HCT116 (cell line): Measurements from ENCODE around the gene DNAJB13. TPM values are rescaled to one million over a fixed set of nuclear protein-coding genes. Genes with fewer than 3 reads are reported as not detected.

Experiments
- ATAC-seq: fragments of 200-7000 bp; cut with Tn5 transposase; 2 replicates; pipeline ENCODE4 v1.9.1; 2020; ENCODE audit warnings: mild to moderate bottlenecking, moderate library complexity
- Bru-seq: library from RNA; stranded (reverse); fragments of 400-500 nt; gene quantifications from one replicate; lab custom pipeline; 2021; lab: Mats Ljungman, UMichigan
- BruChase-seq, 2 experiments: library from RNA; stranded (reverse); fragments of 400-500 nt; gene quantifications; one replicate each; lab custom pipeline; 2021; lab: Mats Ljungman, UMichigan
- BruUV-seq: library from RNA; stranded (reverse); fragments of 400-500 nt; replicated peaks from 2 replicates; lab custom pipeline; 2021; lab: Mats Ljungman, UMichigan
- CTCF ChIA-PET: fragments of 300-600 bp; sonication (Branson Sonifier 250); formaldehyde crosslinking; loops from one replicate; lab custom pipeline; 2021; ENCODE audit warnings: antibody characterized with exemption; lab: Charles Lee
- POLR2A ChIA-PET: fragments of 300-600, 350-600 bp; sonication (Branson Sonifier 250); formaldehyde crosslinking; loops from one replicate; lab custom pipeline; 2021; ENCODE audit warnings: antibody characterized with exemption; lab: Charles Lee
- RAD21 ChIA-PET, 2 experiments: fragments of 300-600 bp; sonication (Branson Sonifier 250); formaldehyde crosslinking; loops; one replicate each; lab custom pipeline; 2023; ENCODE audit warnings: low total read pairs in 2 of 2; ENCODE audit not compliant: uncharacterized antibody in 2 of 2, unreplicated experiment in 2 of 2, low non-redundant PET in 1 of 2; lab: Charles Lee
- DNase-seq: peaks from one replicate; pipeline ENCODE4 v3.0.0-alpha.2; 2010; ENCODE audit warnings: low read depth, low spot score
- H2AFZ ChIP-seq: fragments of 200-600 bp; shearing (Covaris generic), sonication (generic); 2 replicates; pipeline ENCODE4 v1.6.1; 2017; ENCODE audit warnings: low read depth, mixed run types, mixed read lengths, antibody characterized with exemption, low read length; ENCODE audit not compliant: poor library complexity, severe bottlenecking
- H3K27ac ChIP-seq: 2 replicates; pipeline ENCODE4 v1.5.1; 2012; ENCODE audit warnings: low read depth, low read length
- H3K27me3 ChIP-seq: fragments of 200-600 bp; sonication (generic); 2 replicates; pipeline ENCODE4 v1.6.1; 2016; ENCODE audit warnings: mixed run types, low read length, mixed read lengths; ENCODE audit not compliant: insufficient read depth
- H3K36me3 ChIP-seq, 2 experiments: fragments of 200-500 bp in 1 of 2; fragments of 200-600 bp in 1 of 2; sonication (Bioruptor generic) in 1 of 2; sonication (generic) in 1 of 2; 2 replicates each; pipeline versions ENCODE4 v1.5.1 to v1.6.1; 2014 to 2016; ENCODE audit warnings: low read length in 2 of 2, inconsistent platforms in 1 of 2, mixed read lengths in 1 of 2, mixed run types in 1 of 2; ENCODE audit not compliant: insufficient read depth in 2 of 2, control insufficient read depth in 1 of 2
- H3K4me1 ChIP-seq, 2 experiments: fragments of 200-600 bp in 1 of 2; sonication (generic) in 1 of 2; 2 replicates each; pipeline versions ENCODE4 v1.5.1 to v1.6.1; 2012 to 2017; ENCODE audit warnings: low read length in 2 of 2, inconsistent platforms in 1 of 2, mild to moderate bottlenecking in 1 of 2, mixed read lengths in 1 of 2, mixed run types in 1 of 2, moderate library complexity in 1 of 2; ENCODE audit not compliant: insufficient read depth in 2 of 2, control insufficient read depth in 1 of 2
- H3K4me2 ChIP-seq: fragments of 200-600 bp; sonication (generic); 2 replicates; pipeline ENCODE4 v1.6.1; 2017; ENCODE audit warnings: mixed run types, low read length, mixed read lengths
- H3K4me3 ChIP-seq, 2 experiments: fragments of 200-600 bp in 1 of 2; sonication (generic) in 1 of 2; replicated peaks in 1 of 2; 2 replicates each; pipeline ENCODE4 v1.5.1; 2011 to 2016; ENCODE audit warnings: low read length in 2 of 2, control low read depth in 1 of 2, low read depth in 1 of 2, mild to moderate bottlenecking in 1 of 2, mixed read lengths in 1 of 2, mixed run types in 1 of 2
- H3K79me2 ChIP-seq: fragments of 200-600 bp; sonication (generic); 2 replicates; pipeline ENCODE4 v1.6.1; 2017; ENCODE audit warnings: mild to moderate bottlenecking, mixed run types, low read length, moderate library complexity, mixed read lengths; ENCODE audit not compliant: insufficient read depth
- H3K9ac ChIP-seq: fragments of 200-600 bp; sonication (generic); 2 replicates; pipeline ENCODE4 v1.6.1; 2016; ENCODE audit warnings: low read length, mixed read lengths
- H3K9me2 ChIP-seq: fragments of 200-600 bp; sonication (generic), shearing (Covaris generic); 2 replicates; pipeline ENCODE4 v1.6.1; 2017; ENCODE audit warnings: mixed run types, mild to moderate bottlenecking, moderate library complexity; ENCODE audit not compliant: insufficient read depth
- H3K9me3 ChIP-seq, 2 experiments: fragments of 200-500 bp in 1 of 2; fragments of 200-600 bp in 1 of 2; sonication (Bioruptor generic) in 1 of 2; sonication (generic) in 1 of 2; 2 replicates each; pipeline ENCODE4 v1.6.1; 2014 to 2017; ENCODE audit warnings: low read length in 2 of 2, mixed read lengths in 2 of 2, inconsistent platforms in 1 of 2, low read depth in 1 of 2, mild to moderate bottlenecking in 1 of 2, mixed run types in 1 of 2, moderate library complexity in 1 of 2; ENCODE audit not compliant: control insufficient read depth in 1 of 2, insufficient read depth in 1 of 2
- H4K20me1 ChIP-seq: fragments of 200-600 bp; sonication (generic), shearing (Covaris generic); 2 replicates; pipeline ENCODE4 v1.6.1; 2017; ENCODE audit warnings: mixed run types, mild to moderate bottlenecking, moderate library complexity; ENCODE audit not compliant: insufficient read depth
- CBX3 ChIP-seq: IDR thresholded peaks from 2 replicates; pipeline ENCODE4 v1.6.1; 2012; ENCODE audit warnings: low read depth
- CEBPB ChIP-seq: IDR thresholded peaks from 2 replicates; pipeline ENCODE4 v1.6.1; 2012; ENCODE audit warnings: low read depth
- ELF1 ChIP-seq: IDR thresholded peaks from 2 replicates; pipeline ENCODE4 v1.6.1; 2012; ENCODE audit warnings: low read depth, borderline replicate concordance
- POLR2A ChIP-seq: IDR thresholded peaks from 2 replicates; pipeline ENCODE4 v1.7.0; 2011; ENCODE audit warnings: borderline replicate concordance; ENCODE audit not compliant: insufficient read depth, insufficient read length; ENCODE audit errors: extremely low read depth
- ZFX ChIP-seq: fragments of 450-650 bp; IDR thresholded peaks from 2 replicates; pipeline ENCODE4 v1.6.1; 2017
- intact Hi-C: fragments of 100-400 bp; cut with micrococcal nuclease; formaldehyde crosslinking; loops from 2 replicates; pipeline ENCODE4 v1.10.0; 2022
- long read RNA-seq: library from polyadenylated mRNA; unstranded; transcript quantifications from one replicate; pipeline ENCODE4 v2.0.0, GENCODE V29; 2021; ENCODE audit not compliant: unreplicated experiment
- polyA plus RNA-seq: library from polyadenylated mRNA; unstranded; fragments of >200 nt; gene quantifications from 2 replicates; pipeline ENCODE4 v1.2.1, GENCODE V29; 2012; ENCODE audit warnings: missing spikeins
- total RNA-seq: library from RNA; stranded (reverse); gene quantifications from one replicate; pipeline ENCODE4 v1.2.1, GENCODE V29; 2021; ENCODE audit not compliant: unreplicated experiment
- TF ChIP-seq, protein P1 (sequence below): IDR thresholded peaks from 2 replicates; pipeline ENCODE4 v1.6.1; 2012
- TF ChIP-seq, protein P2 (sequence below), 3 experiments: fragments of 200-600 bp in 1 of 3; sonication (generic) in 1 of 3; IDR thresholded peaks in 2 of 3; conservative IDR thresholded peaks in 1 of 3; 2 replicates each; pipeline ENCODE4 v1.5.1; 2012 to 2017; ENCODE audit warnings: low read depth in 2 of 3, low read length in 2 of 3, antibody characterized with exemption in 1 of 3, borderline replicate concordance in 1 of 3, control low read depth in 1 of 3, mild to moderate bottlenecking in 1 of 3, mixed read lengths in 1 of 3, mixed run types in 1 of 3, moderate library complexity in 1 of 3; ENCODE audit not compliant: insufficient read depth in 1 of 3

The DNAJB13 gene, protein sequence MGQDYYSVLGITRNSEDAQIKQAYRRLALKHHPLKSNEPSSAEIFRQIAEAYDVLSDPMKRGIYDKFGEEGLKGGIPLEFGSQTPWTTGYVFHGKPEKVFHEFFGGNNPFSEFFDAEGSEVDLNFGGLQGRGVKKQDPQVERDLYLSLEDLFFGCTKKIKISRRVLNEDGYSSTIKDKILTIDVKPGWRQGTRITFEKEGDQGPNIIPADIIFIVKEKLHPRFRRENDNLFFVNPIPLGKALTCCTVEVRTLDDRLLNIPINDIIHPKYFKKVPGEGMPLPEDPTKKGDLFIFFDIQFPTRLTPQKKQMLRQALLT
- total RNA-seq = 0.22 TPM
- polyA plus RNA-seq = 0.16 TPM in 1 of 2 replicates, not detected in the other
- Bru-seq, nascent RNA = percentile 21 among the genes with signal in this experiment
- BruChase-seq, experiment 1, labeled RNA remaining after a 6-hour chase = percentile 35 among the genes with signal in this experiment
- percentile 29 among the genes with signal in this experiment for BruChase-seq, experiment 2, labeled RNA remaining after a 2-hour chase
- long read RNA-seq = 0 reads

DNA sequence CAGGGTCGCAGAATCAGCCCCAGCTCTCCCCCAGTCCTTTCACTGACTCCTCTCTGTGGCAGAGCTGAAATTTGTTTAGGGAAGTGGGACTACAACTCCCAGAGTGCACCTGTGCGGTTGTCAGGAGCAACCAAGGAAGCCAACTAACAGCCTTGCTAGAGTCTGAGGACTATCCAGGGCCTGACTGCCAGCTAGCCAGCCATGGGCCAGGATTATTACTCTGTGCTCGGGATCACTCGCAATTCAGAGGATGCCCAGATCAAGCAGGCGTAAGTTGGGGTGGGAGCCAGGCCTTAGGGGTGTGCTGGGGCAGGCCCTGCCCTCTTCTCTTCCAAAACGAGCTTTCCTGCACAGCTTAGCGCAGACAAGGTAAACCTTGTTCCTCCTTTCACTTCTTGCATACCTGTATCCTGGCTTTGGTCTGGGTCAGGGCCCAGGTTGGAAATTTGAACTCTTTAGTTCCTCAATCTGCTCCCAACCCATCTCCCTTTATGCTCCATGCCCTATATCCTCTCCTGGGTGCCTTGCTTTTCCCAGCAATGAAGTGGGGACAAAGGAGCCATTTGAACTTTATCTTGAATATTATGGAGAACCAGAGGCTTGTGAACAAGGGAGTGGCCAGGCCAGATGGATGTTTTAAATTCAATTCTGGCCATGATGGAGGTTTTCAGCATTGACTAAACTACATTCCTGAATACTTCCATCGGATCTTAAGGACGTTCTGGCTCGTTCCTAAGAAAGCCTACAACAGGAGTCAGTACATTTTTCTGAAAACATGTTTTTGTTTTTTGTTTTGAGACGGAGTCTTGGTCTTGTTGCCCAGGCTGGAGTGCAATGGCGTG lies at the start of gene DNAJB13:
TSS of gene DNAJB13 (plus strand) at position 158 of the 842 bp plus-strand sequence. CDS start at position 202, 44 bp downstream.
- peak; percentile 96 for ATAC-seq
- DNase-seq = peak; percentile 38
- Histone ChIP-seq H3K27me3 (no peaks in the 10 kb centered on the region), H3K9me2 (no peaks in the 10 kb centered on the region), H3K9ac (no peak within 1 kb of the TSS), H3K36me3 (no peaks in the 10 kb centered on the region), H3K9me3 (no peaks in the 10 kb centered on the region; a peak in 1 of 4 replicates), H3K4me2 (no peak within 1 kb of the TSS), H3K27ac (no peak within 1 kb of the TSS), H3K79me2 (no peaks in the 10 kb centered on the region), H2AFZ (no peak within 1 kb of the TSS), H3K4me3 (no peak within 1 kb of the TSS), H3K4me1 (peaks cover 4 to 5% of the 10 kb centered on the region in 2 experiments; a peak in 3 of 4 replicates), H4K20me1 (no peaks in the 10 kb centered on the region)
- ChIA-PET CTCF (interaction anchor here (1.1 kb wide), 1 partner anchor 20 kb away, joined by 5 read pairs; no protein-coding TSS in a partner anchor), POLR2A (no interaction called here), RAD21 (no interaction called here)
- no TSS peak for BruUV-seq
- intact Hi-C loops = no loop called here
- peak; percentile 11; the same call in 1 of the 2 replicates for TF ChIP-seq ZFX
- no peak for TF ChIP-seq ELF1
- TF ChIP-seq, protein P1, sequence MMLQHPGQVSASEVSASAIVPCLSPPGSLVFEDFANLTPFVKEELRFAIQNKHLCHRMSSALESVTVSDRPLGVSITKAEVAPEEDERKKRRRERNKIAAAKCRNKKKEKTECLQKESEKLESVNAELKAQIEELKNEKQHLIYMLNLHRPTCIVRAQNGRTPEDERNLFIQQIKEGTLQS = no peak
- no peak for TF ChIP-seq CBX3
- no peak for TF ChIP-seq CEBPB

DNA sequence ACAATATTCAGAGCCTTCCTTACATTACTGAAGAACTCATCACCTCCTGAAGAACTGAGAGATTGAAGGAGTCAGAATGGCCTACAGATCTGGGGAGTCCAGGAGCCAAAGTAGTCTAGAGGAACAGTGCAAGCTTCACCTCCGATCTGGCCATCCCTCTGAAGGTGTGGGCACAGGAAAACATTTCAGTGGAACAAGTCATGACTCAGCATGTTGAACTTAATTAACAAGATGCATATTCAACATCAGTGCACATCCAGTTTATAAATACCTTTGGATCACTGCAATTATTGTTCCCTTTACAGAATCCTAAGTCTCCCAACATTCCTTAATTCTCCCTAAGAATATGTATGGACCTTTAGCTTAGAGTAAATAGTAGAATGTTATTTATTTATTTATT lies 48.5 kb upstream of the DNAJB13 start:
- no peaks in the 10 kb centered on the region for H3K9me2 ChIP-seq
- no peaks in the 10 kb centered on the region for H3K9me3 ChIP-seq
- H2AFZ ChIP-seq = no peak overlapping the region
- no peak for DNase-seq
- no peak for TF ChIP-seq POLR2A
- TF ChIP-seq, protein P2, sequence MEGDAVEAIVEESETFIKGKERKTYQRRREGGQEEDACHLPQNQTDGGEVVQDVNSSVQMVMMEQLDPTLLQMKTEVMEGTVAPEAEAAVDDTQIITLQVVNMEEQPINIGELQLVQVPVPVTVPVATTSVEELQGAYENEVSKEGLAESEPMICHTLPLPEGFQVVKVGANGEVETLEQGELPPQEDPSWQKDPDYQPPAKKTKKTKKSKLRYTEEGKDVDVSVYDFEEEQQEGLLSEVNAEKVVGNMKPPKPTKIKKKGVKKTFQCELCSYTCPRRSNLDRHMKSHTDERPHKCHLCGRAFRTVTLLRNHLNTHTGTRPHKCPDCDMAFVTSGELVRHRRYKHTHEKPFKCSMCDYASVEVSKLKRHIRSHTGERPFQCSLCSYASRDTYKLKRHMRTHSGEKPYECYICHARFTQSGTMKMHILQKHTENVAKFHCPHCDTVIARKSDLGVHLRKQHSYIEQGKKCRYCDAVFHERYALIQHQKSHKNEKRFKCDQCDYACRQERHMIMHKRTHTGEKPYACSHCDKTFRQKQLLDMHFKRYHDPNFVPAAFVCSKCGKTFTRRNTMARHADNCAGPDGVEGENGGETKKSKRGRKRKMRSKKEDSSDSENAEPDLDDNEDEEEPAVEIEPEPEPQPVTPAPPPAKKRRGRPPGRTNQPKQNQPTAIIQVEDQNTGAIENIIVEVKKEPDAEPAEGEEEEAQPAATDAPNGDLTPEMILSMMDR (IDR thresholded peaks at IDR 0.05 in 2 of 3, conservative IDR thresholded peaks at IDR 0.05 in 1 of 3; ENCODE audit: borderline replicate concordance in 1 of 3, insufficient read depth in 1 of 3, low read depth in 2 of 3, low read length in 2 of 3) = no peak
- intact Hi-C loops = no loop called here
- H3K4me1 ChIP-seq = peaks cover 0 to 5% of the 10 kb centered on the region in 2 experiments; a peak in 2 of 4 replicates
- ChIA-PET POLR2A (no interaction called here), CTCF (no interaction called here), RAD21 (no interaction called here)
- H3K27ac ChIP-seq = no peak overlapping the region
- H3K36me3 ChIP-seq = no peaks in the 10 kb centered on the region
- H3K79me2 ChIP-seq = no peaks in the 10 kb centered on the region
- no peak for ATAC-seq
- H4K20me1 ChIP-seq = no peaks in the 10 kb centered on the region
- no peaks in the 10 kb centered on the region for H3K27me3 ChIP-seq
- H3K4me2 ChIP-seq = no peak overlapping the region
- no peak overlapping the region for H3K4me3 ChIP-seq
- H3K9ac ChIP-seq = no peak overlapping the region
- no TSS peak for BruUV-seq
